ENCODE results near the gene DEPDC4. TPM values are rescaled to one million over a fixed set of nuclear protein-coding genes. Genes with fewer than 3 reads are reported as not detected.

Gene DEPDC4
- total and polyA plus RNA-seq, 2 of the 13 experiments (the other 11 are each of a cell fraction or from before 2014, with no cell fraction given), result 2.2 to 5.7 TPM

- TF ChIP-seq ZBTB40 (IDR thresholded peaks at IDR 0.05) (no peak), ZBTB40 (CRISPR knock-in tag; IDR thresholded peaks at IDR 0.05) (no peak), ZNF256 (CRISPR knock-in tag; conservative IDR thresholded peaks at IDR 0.05) (no peak), ZBTB46 (CRISPR knock-in tag; IDR thresholded peaks at IDR 0.05; ENCODE audit: borderline replicate concordance) (no peak), ZNF33B (CRISPR knock-in tag; IDR thresholded peaks at IDR 0.05) (no peak), ZNF572 (CRISPR knock-in tag; IDR thresholded peaks at IDR 0.05) (no peak), CTCF (CRISPR knock-in tag; IDR thresholded peaks at IDR 0.05) (no peak), POLR2G (IDR thresholded peaks at IDR 0.05; ENCODE audit: low read depth, low read length) (no peak), ERF (CRISPR knock-in tag; IDR thresholded peaks at IDR 0.05) (no peak), DR1 (CRISPR knock-in tag; IDR thresholded peaks at IDR 0.05) (no peak), MAZ (IDR thresholded peaks at IDR 0.05; ENCODE audit: borderline replicate concordance, low read depth, low read length) (no peak), MAZ (CRISPR knock-in tag; IDR thresholded peaks at IDR 0.05; ENCODE audit: low read depth) (no peak), ASH2L (IDR thresholded peaks at IDR 0.05; ENCODE audit: insufficient read length, low read depth, low read length) (no peak), ATF4 (CRISPR knock-in tag; IDR thresholded peaks at IDR 0.05) (no peak), SETDB1 (CRISPR knock-in tag; IDR thresholded peaks at IDR 0.05; ENCODE audit: borderline replicate concordance) (no peak)
These were observed 53.6 kb downstream of the DEPDC4 start (continued) for GRCh38 chr12:100213016-100213891.
